Lower leg skin (tissue), 3 donors: Measurements from ENCODE around the gene SORCS2.

Experiments
- POLR2A ChIP-seq, 2 donors: fragments of 450-650 bp; IDR thresholded peaks; one replicate each; pipeline ENCODE4 v1.6.1; 2016 to 2017; ENCODE audit warnings: antibody characterized with exemption in 2 of 2, mild to moderate bottlenecking in 1 of 2, moderate library complexity in 1 of 2
- TF ChIP-seq, protein P1 (sequence below), 3 donors: fragments of 450-650 bp; IDR thresholded peaks; one replicate each; pipeline ENCODE4 v1.5.1; 2016; ENCODE audit warnings: antibody characterized with exemption in 3 of 3, mild to moderate bottlenecking in 3 of 3, moderate library complexity in 2 of 3

DNA sequence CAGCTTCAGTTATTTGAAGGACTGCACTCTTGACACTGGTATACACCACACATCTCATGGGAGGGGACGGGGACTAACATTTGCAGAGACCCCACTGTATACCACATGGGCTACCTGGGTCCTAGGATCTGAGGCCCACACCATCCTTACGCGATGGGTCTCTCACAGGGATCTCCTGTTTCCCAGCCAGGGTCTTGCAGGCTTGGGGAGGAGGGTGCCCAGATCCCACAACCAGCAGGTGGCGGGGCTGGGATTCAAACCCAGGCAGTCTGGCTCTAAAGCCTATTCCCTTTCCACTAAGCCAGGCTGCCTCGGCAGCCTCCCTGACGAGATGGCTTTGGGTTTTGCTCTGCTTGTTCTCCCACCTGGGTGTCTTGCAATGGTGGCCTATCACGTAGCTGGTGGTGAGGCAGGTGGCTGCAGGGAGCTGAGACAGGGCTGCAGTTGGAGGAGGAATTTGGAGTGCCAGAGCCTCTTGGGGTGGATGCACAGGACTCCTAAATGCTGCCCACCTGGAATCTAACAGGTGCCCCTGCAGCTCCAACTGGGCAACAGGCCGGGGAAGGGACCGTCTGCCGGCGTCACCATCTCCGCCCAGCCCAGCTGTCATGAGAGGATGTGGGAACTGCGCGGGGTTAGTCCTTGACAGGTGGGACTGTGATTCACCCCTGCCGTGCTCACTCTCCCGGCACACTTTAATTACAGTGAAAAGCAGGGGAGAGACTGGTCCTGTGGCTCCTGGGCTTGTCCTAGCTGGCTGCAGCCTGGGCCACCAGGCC is 131.7 kb downstream of the SORCS2 start:
- TF ChIP-seq, protein P1, sequence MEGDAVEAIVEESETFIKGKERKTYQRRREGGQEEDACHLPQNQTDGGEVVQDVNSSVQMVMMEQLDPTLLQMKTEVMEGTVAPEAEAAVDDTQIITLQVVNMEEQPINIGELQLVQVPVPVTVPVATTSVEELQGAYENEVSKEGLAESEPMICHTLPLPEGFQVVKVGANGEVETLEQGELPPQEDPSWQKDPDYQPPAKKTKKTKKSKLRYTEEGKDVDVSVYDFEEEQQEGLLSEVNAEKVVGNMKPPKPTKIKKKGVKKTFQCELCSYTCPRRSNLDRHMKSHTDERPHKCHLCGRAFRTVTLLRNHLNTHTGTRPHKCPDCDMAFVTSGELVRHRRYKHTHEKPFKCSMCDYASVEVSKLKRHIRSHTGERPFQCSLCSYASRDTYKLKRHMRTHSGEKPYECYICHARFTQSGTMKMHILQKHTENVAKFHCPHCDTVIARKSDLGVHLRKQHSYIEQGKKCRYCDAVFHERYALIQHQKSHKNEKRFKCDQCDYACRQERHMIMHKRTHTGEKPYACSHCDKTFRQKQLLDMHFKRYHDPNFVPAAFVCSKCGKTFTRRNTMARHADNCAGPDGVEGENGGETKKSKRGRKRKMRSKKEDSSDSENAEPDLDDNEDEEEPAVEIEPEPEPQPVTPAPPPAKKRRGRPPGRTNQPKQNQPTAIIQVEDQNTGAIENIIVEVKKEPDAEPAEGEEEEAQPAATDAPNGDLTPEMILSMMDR (IDR thresholded peaks at IDR 0.05): no peak
- no peak for TF ChIP-seq POLR2A (IDR thresholded peaks at IDR 0.05)
